Endothelial cell of umbilical vein (primary cell): ENCODE results near the gene MS4A3. TPM values are rescaled to one million over a fixed set of nuclear protein-coding genes. Genes with fewer than 3 reads are reported as not detected.

Experiments used
- BruUV-seq: library from RNA; stranded (reverse); fragments of 400-500 nt; replicated peaks from 2 replicates; lab custom pipeline; 2021; lab: Mats Ljungman, UMichigan
- CTCF ChIA-PET: fragments of 300-600, 350-600 bp; sonication (Branson Sonifier 250); formaldehyde crosslinking; loops from one replicate; lab custom pipeline; 2021; ENCODE audit warnings: antibody characterized with exemption, inconsistent platforms; lab: Charles Lee
- POLR2A ChIA-PET: fragments of 300-600, 350-600 bp; sonication (Branson Sonifier 250); formaldehyde crosslinking; loops from one replicate; lab custom pipeline; 2021; ENCODE audit warnings: antibody characterized with exemption, inconsistent platforms; lab: Charles Lee
- DNase-seq: peaks from one replicate; pipeline ENCODE4 v3.0.0-alpha.2; 2011; ENCODE audit warnings: low read depth, low spot score
- FAIRE-seq: peaks from 2 replicates; lab custom pipeline; 2011; peaks lifted over from hg19 to GRCh38; lab: Jason Lieb, UNC
- H2AFZ ChIP-seq: 2 replicates; pipeline ENCODE4 v1.6.0; 2012; ENCODE audit warnings: low read depth, low read length, control low read depth, inconsistent platforms
- H3K27ac ChIP-seq: 2 replicates; pipeline ENCODE4 v1.5.1; 2011; ENCODE audit warnings: low read depth, mild to moderate bottlenecking, control low read depth, low read length, moderate library complexity; ENCODE audit not compliant: insufficient read depth
- H3K27me3 ChIP-seq, 2 experiments: 2 replicates each; pipeline versions ENCODE4 v1.6.0 to v1.6.1; 2011; ENCODE audit warnings: low read length in 2 of 2, mixed read lengths in 1 of 2; ENCODE audit not compliant: control insufficient read depth in 2 of 2, insufficient read depth in 2 of 2
- H3K36me3 ChIP-seq, 2 experiments: 2 replicates in 1 of 2; 3 replicates in 1 of 2; pipeline ENCODE4 v1.5.1; 2011; ENCODE audit warnings: low read length in 2 of 2, mild to moderate bottlenecking in 1 of 2, moderate library complexity in 1 of 2; ENCODE audit not compliant: control insufficient read depth in 2 of 2, insufficient read depth in 2 of 2; ENCODE audit errors: extremely low read depth in 1 of 2
- H3K4me1 ChIP-seq: 3 replicates; pipeline ENCODE4 v1.5.1; 2011; ENCODE audit warnings: mild to moderate bottlenecking, low read length; ENCODE audit not compliant: control insufficient read depth, insufficient read depth; ENCODE audit errors: extremely low read depth
- H3K4me2 ChIP-seq: 2 replicates; pipeline ENCODE4 v1.6.1; 2011; ENCODE audit warnings: low read length, control low read depth, mixed read lengths; ENCODE audit not compliant: insufficient read depth
- H3K4me3 ChIP-seq, 3 experiments: fragments of 200-600 bp in 1 of 3; sonication (generic), shearing (Covaris generic) in 1 of 3; replicated peaks in 1 of 3; 2 replicates each; pipeline ENCODE4 v1.5.1; 2011 to 2016; ENCODE audit warnings: control low read depth in 3 of 3, low read length in 3 of 3, mild to moderate bottlenecking in 2 of 3, inconsistent platforms in 1 of 3, low read depth in 1 of 3, moderate library complexity in 1 of 3; ENCODE audit not compliant: insufficient read depth in 1 of 3
- H3K79me2 ChIP-seq: 2 replicates; pipeline ENCODE4 v1.6.0; 2012; ENCODE audit warnings: low read length, inconsistent platforms; ENCODE audit not compliant: control insufficient read depth, insufficient read depth
- H3K9ac ChIP-seq: replicated peaks from 2 replicates; pipeline ENCODE3; 2011; ENCODE audit warnings: low read length, control low read depth; ENCODE audit not compliant: insufficient read depth; ENCODE audit errors: extremely low read depth
- H3K9me1 ChIP-seq: replicated peaks from 3 replicates; pipeline ENCODE4 v1.6.0; 2011; ENCODE audit warnings: mild to moderate bottlenecking, low read length; ENCODE audit not compliant: control insufficient read depth, insufficient read depth; ENCODE audit errors: extremely low read depth
- H3K9me3 ChIP-seq: replicated peaks from 2 replicates; pipeline ENCODE4 v1.5.1; 2012; ENCODE audit warnings: low read length, inconsistent platforms; ENCODE audit not compliant: control insufficient read depth, insufficient read depth
- H4K20me1 ChIP-seq: replicated peaks from 2 replicates; pipeline ENCODE3; 2011; ENCODE audit warnings: mild to moderate bottlenecking, low read length; ENCODE audit not compliant: control insufficient read depth, insufficient read depth; ENCODE audit errors: extremely low read depth
- CTCF ChIP-seq, 2 donors: IDR thresholded peaks; 1 replicate in 1 of 2; 2 replicates in 1 of 2; pipeline ENCODE4 v1.5.1; 2011; ENCODE audit warnings: low read length in 2 of 2, mild to moderate bottlenecking in 2 of 2, moderate library complexity in 2 of 2, control low read depth in 1 of 2, inconsistent platforms in 1 of 2, low read depth in 1 of 2; ENCODE audit not compliant: insufficient read depth in 1 of 2; ENCODE audit errors: extremely low read depth in 1 of 2
- EZH2 ChIP-seq: IDR thresholded peaks from 2 replicates; pipeline ENCODE4 v1.6.1; 2012; ENCODE audit warnings: borderline replicate concordance, low read depth, mild to moderate bottlenecking, moderate library complexity, low read length, inconsistent platforms; ENCODE audit not compliant: severe bottlenecking
- FOS ChIP-seq: IDR thresholded peaks from 2 replicates; pipeline ENCODE4 v1.6.1; 2011; ENCODE audit warnings: mild to moderate bottlenecking, low read length, moderate library complexity, borderline replicate concordance; ENCODE audit not compliant: insufficient read depth
- GATA2 ChIP-seq: IDR thresholded peaks from 2 replicates; pipeline ENCODE4 v1.7.0; 2011; ENCODE audit warnings: low read depth, mild to moderate bottlenecking, moderate library complexity, mixed read lengths, low read length; ENCODE audit not compliant: insufficient read length, insufficient read depth
- JUN ChIP-seq: IDR thresholded peaks from 2 replicates; pipeline ENCODE4 v1.6.1; 2011; ENCODE audit warnings: borderline replicate concordance, low read depth; ENCODE audit not compliant: insufficient read length, insufficient read depth
- MAX ChIP-seq: IDR thresholded peaks from 2 replicates; pipeline ENCODE4 v1.6.1; 2011; ENCODE audit not compliant: insufficient read depth, insufficient read length
- MYC ChIP-seq: IDR thresholded peaks from one replicate; pipeline ENCODE4 v1.6.1; 2011; ENCODE audit warnings: mild to moderate bottlenecking, low read depth, low read length
- POLR2A ChIP-seq: IDR thresholded peaks from 2 replicates; pipeline ENCODE4 v1.6.1; 2012; ENCODE audit warnings: low read depth, mild to moderate bottlenecking, control low read depth, low read length
- POLR2AphosphoS5 ChIP-seq: IDR thresholded peaks from 2 replicates; pipeline ENCODE4 v1.6.1; 2012; ENCODE audit warnings: low read depth, mild to moderate bottlenecking, control low read depth, low read length, moderate library complexity; ENCODE audit not compliant: insufficient read depth
- dilution Hi-C: fragments of 300-500 bp; cut with MboI; formaldehyde crosslinking; loops from one replicate; pipeline ENCODE4 v1.15.0; 2019; ENCODE audit warnings: low sequenced_read_pairs; ENCODE audit not compliant: extremely low pct_ligation_motif_present
- intact Hi-C: fragments of 100-400 bp; cut with micrococcal nuclease; formaldehyde crosslinking; loops from one replicate; pipeline ENCODE4 v1.10.0; 2022
- polyA plus RNA-seq, 4 experiments: library from polyadenylated mRNA; depleted of rRNA in 3 of 4; stranded (reverse) in 3 of 4; unstranded in 1 of 4; fragments of >200 nt; gene quantifications; 2 replicates each; pipeline versions ENCODE4 v1.2.1 to v1.2.3, GENCODE V29; 2011 to 2012; ENCODE audit warnings: missing spikeins in 1 of 4
- total RNA-seq: library from RNA; stranded (reverse); gene quantifications from 2 replicates; pipeline ENCODE4 v1.2.3, GENCODE V29; 2021

MS4A3 gene
- total and polyA plus RNA-seq, 2 donors (not counting 3 experiments of a cell fraction or from before 2014, with no cell fraction given): not detected

GRCh38 chr11:60084631-60085273 lies 28.3 kb downstream of the MS4A3 start:
- Histone ChIP-seq H3K4me2 (no peak overlapping the region), H3K79me2 (no peaks in the 10 kb centered on the region), H3K9me1 (no peaks in the 10 kb centered on the region), H3K4me3 (no peak overlapping the region), H3K27me3 (peaks cover 5 to 10% of the 10 kb centered on the region in 2 experiments), H3K4me1 (no peaks in the 10 kb centered on the region), H4K20me1 (no peaks in the 10 kb centered on the region), H3K27ac (no peak overlapping the region), H3K9ac (no peak overlapping the region), H2AFZ (no peak overlapping the region), H3K36me3 (no peaks in the 10 kb centered on the region), H3K9me3 (no peaks in the 10 kb centered on the region)
- FAIRE-seq (no peak), DNase-seq (no peak)
- ChIA-PET CTCF (interaction anchor here (1.6 to 2.1 kb wide), 3 partner anchors 8 to 167 kb away, joined by 3 to 6 read pairs (median 5); no protein-coding TSS in a partner anchor), POLR2A (no interaction called here)
- intact Hi-C loops (no loop called here), dilution Hi-C loops (no loop called here)
- no TSS peak for BruUV-seq
- TF ChIP-seq POLR2AphosphoS5: no peak
- TF ChIP-seq MAX: no peak
- TF ChIP-seq GATA2: no peak
- TF ChIP-seq EZH2: no peak
- TF ChIP-seq MYC: no peak
- no peak for TF ChIP-seq JUN
- TF ChIP-seq POLR2A: no peak

- Histone ChIP-seq H3K36me3 (no peaks in the 10 kb centered on the region), H3K27ac (no peak overlapping the region), H3K4me1 (no peaks in the 10 kb centered on the region), H3K9me1 (no peaks in the 10 kb centered on the region), H3K79me2 (no peaks in the 10 kb centered on the region), H3K27me3 (peaks cover 5 to 10% of the 10 kb centered on the region in 2 experiments), H2AFZ (no peak overlapping the region), H4K20me1 (no peaks in the 10 kb centered on the region), H3K9ac (no peak overlapping the region), H3K9me3 (no peaks in the 10 kb centered on the region), H3K4me3 (no peak overlapping the region), H3K4me2 (no peak overlapping the region)
- dilution Hi-C loops (no loop called here), intact Hi-C loops (no loop called here)
- ChIA-PET POLR2A (no interaction called here), CTCF (interaction anchor here (0.7 to 2.1 kb wide), 3 partner anchors 9 to 165 kb away, joined by 3 to 6 read pairs (median 5); no protein-coding TSS in a partner anchor)
- TF ChIP-seq GATA2: no peak
- no peak for TF ChIP-seq CTCF (IDR thresholded peaks at IDR 0.05; ENCODE audit: extremely low read depth in 1 of 2, insufficient read depth in 1 of 2, low read depth in 1 of 2, low read length in 2 of 2)
- TF ChIP-seq JUN: no peak
- no peak for TF ChIP-seq MYC
- TF ChIP-seq MAX: no peak
- no peak for TF ChIP-seq POLR2A
- TF ChIP-seq EZH2: no peak
- no peak for TF ChIP-seq POLR2AphosphoS5
- no peak for TF ChIP-seq FOS
- FAIRE-seq (no peak), DNase-seq (no peak)
- no TSS peak for BruUV-seq
Observed at GRCh38 chr11:60085909-60086308, 29.4 kb downstream of the MS4A3 start.
